Fibroblast of the aortic adventitia (primary cell): ENCODE measurements around the gene NARF. TPM values are rescaled to one million over a fixed set of nuclear protein-coding genes. Genes with fewer than 3 reads are reported as not detected.

Source experiments
- DNase-seq: peaks from one replicate; pipeline ENCODE4 v3.0.0-alpha.2; 2010; ENCODE audit warnings: low read depth
- H3K4me3 ChIP-seq: 2 replicates; pipeline ENCODE4 v1.5.1; 2011; ENCODE audit warnings: low read depth, mild to moderate bottlenecking, control low read depth, low read length, moderate library complexity
- CTCF ChIP-seq: IDR thresholded peaks from 2 replicates; pipeline ENCODE4 v1.5.1; 2011; ENCODE audit warnings: mild to moderate bottlenecking, low read length, control low read depth, inconsistent platforms; ENCODE audit not compliant: insufficient read depth
- total RNA-seq: library from RNA; depleted of rRNA; stranded (reverse); fragments of >200 nt; gene quantifications from 2 replicates; pipeline ENCODE4 v1.2.3, GENCODE V29; 2012; ENCODE audit warnings: low replicate concordance

Gene NARF
- total RNA-seq, 1 donor: 35.0 TPM

- no peak for TF ChIP-seq CTCF
- no peak for DNase-seq
- no peak overlapping the region for H3K4me3 ChIP-seq
Observed at GRCh38 chr17:82439194-82439828, 19.2 kb upstream of the NARF start.

- H3K4me3 ChIP-seq: no peak overlapping the region
- TF ChIP-seq CTCF: no peak
- DNase-seq: no peak
Observed at GRCh38 chr17:82439829-82440365, 18.6 kb upstream of the NARF start.

- TF ChIP-seq CTCF: no peak
- no peak overlapping the region for H3K4me3 ChIP-seq
- no peak for DNase-seq
Observed at GRCh38 chr17:82440469-82440981, 18.0 kb upstream of the NARF start.

DNA sequence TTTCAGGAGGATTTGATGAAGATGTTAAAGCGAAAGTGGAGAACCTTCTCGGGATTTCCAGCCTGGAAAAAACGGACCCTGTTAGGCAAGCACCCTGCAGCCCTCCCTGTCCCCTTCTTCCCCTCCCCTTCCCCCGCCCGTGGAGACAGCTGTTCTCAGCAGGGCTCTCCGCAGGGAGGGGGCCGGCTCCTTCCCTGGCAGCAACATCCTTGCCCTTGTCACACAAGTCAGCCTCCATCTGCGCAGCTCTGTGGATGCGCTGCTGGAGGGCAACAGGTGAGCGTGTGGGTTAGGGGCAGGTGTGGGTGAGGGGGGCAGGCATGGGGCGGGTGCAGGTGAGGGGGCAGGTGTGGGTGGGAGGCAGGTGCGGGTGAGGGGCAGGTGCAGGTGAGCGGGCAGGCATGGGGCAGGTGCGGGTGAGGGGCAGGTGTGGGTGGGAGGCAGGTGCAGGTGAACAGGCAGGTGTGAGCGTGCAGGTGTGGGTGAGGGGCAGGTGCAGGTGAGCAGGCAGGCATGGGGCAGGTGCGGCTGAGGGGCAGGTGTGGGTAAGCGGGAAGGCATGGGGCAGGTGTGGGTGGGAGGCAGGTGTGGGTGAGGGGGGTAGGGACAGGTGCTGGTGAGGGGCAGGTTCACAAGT is 17.4 kb upstream of the NARF start:
- no peak overlapping the region for H3K4me3 ChIP-seq
- no peak for TF ChIP-seq CTCF
- no peak for DNase-seq

DNA sequence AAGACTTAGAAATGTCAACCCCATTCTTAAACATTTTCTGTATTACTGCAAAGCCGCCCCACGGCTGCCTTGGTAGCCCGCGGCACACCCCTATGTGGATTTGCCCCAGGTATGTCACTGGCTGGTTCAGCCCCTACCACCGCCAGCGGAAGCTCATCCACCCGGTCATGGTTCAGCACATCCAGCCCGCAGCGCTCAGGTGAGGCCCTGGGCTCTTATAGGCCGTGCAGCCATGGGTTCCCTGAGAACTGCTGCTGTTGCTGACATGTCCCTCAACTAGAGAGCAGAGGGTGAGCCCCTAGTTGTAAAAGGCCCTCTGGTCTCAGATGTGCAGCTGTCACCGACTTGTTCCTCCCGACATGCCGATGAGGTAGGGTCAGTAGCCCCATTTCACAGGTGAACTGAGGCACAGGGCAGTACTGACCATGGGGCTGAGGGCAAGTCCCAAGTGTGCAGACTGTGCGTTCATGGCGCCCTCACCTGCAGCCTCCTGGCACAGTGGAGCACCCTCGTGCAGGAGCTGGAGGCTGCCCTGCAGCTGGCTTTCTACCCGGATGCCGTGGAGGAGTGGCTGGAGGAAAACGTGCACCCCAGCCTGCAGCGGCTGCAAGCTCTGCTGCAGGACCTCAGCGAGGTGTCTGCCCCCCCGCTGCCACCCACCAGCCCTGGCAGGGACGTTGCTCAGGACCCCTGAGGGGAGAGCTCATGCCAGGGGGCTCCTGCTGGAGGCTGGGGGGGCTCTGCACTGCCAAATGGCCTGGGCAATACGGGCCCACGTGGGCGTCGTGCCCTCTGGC is 16.7 kb upstream of the NARF start:
- no peak overlapping the region for H3K4me3 ChIP-seq
- DNase-seq: no peak
- no peak for TF ChIP-seq CTCF

DNA sequence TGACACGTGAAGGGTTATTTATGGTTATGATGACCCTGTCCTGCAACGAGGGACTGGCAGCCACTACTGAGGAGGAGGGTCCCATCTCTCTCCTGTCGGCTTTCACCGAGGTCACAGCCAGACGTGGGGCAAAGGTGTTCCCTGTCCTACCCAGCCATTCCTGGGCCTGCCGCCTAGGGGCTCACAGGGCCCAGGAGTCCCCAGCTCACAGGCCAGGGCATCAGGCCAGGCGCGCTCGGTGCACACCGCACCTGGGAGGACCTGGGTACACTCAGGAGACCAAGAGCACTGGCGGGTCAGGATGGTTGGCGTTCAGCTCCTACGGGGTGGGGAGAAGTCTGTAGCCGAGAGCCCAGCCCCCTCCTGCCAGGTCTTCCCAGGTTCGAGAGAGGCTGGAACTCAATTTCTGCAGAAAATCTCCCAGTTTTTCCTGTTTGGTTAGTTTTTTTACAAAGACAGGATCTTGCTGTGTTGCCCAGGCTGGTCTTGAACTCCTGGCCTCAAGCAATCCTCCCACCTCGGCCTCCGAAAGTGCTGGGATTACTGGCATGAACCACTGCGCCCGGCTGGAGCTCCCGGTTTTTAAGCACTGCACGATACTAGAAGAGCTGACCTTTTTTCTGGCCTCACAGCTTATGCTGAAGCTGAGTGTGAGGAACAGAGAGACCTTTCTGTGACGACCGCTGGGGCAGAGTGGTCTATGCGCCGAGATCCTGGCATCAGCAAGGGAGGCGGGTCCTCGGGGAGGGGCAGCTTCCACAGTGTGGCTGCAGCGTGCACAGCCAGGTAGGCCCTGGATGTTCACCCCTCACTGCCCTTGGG is 15.7 kb upstream of the NARF start:
- DNase-seq: no peak
- TF ChIP-seq CTCF: no peak
- H3K4me3 ChIP-seq: no peak overlapping the region
